HepG2 (cell line): Measurements from ENCODE around the gene TRIM3. TPM values are rescaled to one million over a fixed set of nuclear protein-coding genes. Genes with fewer than 3 reads are reported as not detected.

Experiments used
- CBX5 ChIP-seq: sonication (generic); formaldehyde crosslinking; IDR thresholded peaks from 2 replicates; pipeline ENCODE4 v1.4.0; 2020; ENCODE audit warnings: missing genetic modification reagents, borderline replicate concordance
- CCDC6 ChIP-seq: sonication (generic); formaldehyde crosslinking; IDR thresholded peaks from 2 replicates; pipeline ENCODE4 v1.8.1; 2022; ENCODE audit warnings: mild to moderate bottlenecking, missing genetic modification reagents, moderate library complexity
- MED8 ChIP-seq: sonication (generic); formaldehyde crosslinking; IDR thresholded peaks from 2 replicates; pipeline ENCODE4 v1.8.1; 2023; ENCODE audit warnings: mild to moderate bottlenecking, missing genetic modification reagents; ENCODE audit not compliant: insufficient replicate concordance
- MTA3 ChIP-seq: sonication (generic); formaldehyde crosslinking; IDR thresholded peaks from 2 replicates; pipeline ENCODE4 v1.4.0; 2020; ENCODE audit warnings: missing genetic modification reagents
- NFATC3 ChIP-seq: sonication (generic); formaldehyde crosslinking; IDR thresholded peaks from 2 replicates; pipeline ENCODE4 v1.5.1; 2020; ENCODE audit warnings: mild to moderate bottlenecking, missing genetic modification reagents
- RFX5 ChIP-seq: IDR thresholded peaks from 2 replicates; pipeline ENCODE4 v1.6.1; 2011; ENCODE audit warnings: low read depth, low read length, improper control_type of control experiment
- ZBTB3 ChIP-seq: sonication (generic); formaldehyde crosslinking; IDR thresholded peaks from 2 replicates; pipeline ENCODE4 v1.4.0; 2020; ENCODE audit warnings: low read depth, mild to moderate bottlenecking, moderate library complexity, missing genetic modification reagents, borderline replicate concordance
- ZNF484 ChIP-seq: sonication (generic); formaldehyde crosslinking; IDR thresholded peaks from 2 replicates; pipeline ENCODE4 v1.5.1; 2020; ENCODE audit warnings: mild to moderate bottlenecking, low read depth, missing genetic modification reagents, borderline replicate concordance
- ZNF501 ChIP-seq: sonication (generic); formaldehyde crosslinking; IDR thresholded peaks from 2 replicates; pipeline ENCODE4 v1.5.1; 2020; ENCODE audit warnings: mild to moderate bottlenecking, moderate library complexity, missing genetic modification reagents
- ZNF550 ChIP-seq: sonication (generic); formaldehyde crosslinking; IDR thresholded peaks from 2 replicates; pipeline ENCODE4 v1.4.0; 2020; ENCODE audit warnings: mild to moderate bottlenecking, missing genetic modification reagents, borderline replicate concordance
- ZNF557 ChIP-seq: sonication (generic); formaldehyde crosslinking; IDR thresholded peaks from 2 replicates; pipeline ENCODE4 v1.4.0; 2020; ENCODE audit warnings: missing genetic modification reagents
- polyA plus RNA-seq, 8 experiments: library from polyadenylated mRNA; depleted of rRNA in 3 of 8; stranded (reverse) in 7 of 8; unstranded in 1 of 8; fragments of >200 nt; fragmentation: Illumina TruSeq in 4 of 8; extraction: Trizol in 4 of 8; gene quantifications; 2 replicates each; pipeline versions ENCODE4 v1.2.1 to v1.2.3, GENCODE V29; 2011 to 2016; ENCODE audit warnings: low read depth in 4 of 8, missing spikeins in 1 of 8, mixed read lengths in 1 of 8; ENCODE audit not compliant: insufficient read depth in 1 of 8
- total RNA-seq, 5 experiments: library from RNA; depleted of rRNA; stranded (reverse); fragments of >200 nt; fragmentation: Illumina TruSeq; extraction: Trizol; gene quantifications; 2 replicates each; pipeline ENCODE4 v1.2.3, GENCODE V29; 2016; ENCODE audit warnings: low read depth in 1 of 5
- TF ChIP-seq, protein P1 (sequence below): sonication (generic); formaldehyde crosslinking; IDR thresholded peaks from 2 replicates; pipeline ENCODE4 v1.8.1; 2023; ENCODE audit warnings: mild to moderate bottlenecking, missing genetic modification reagents

TRIM3 gene
- total and polyA plus RNA-seq, 2 of the 13 experiments (the other 11 are each of a cell fraction or from before 2014, with no cell fraction given): 3.6 to 6.3 TPM

DNA sequence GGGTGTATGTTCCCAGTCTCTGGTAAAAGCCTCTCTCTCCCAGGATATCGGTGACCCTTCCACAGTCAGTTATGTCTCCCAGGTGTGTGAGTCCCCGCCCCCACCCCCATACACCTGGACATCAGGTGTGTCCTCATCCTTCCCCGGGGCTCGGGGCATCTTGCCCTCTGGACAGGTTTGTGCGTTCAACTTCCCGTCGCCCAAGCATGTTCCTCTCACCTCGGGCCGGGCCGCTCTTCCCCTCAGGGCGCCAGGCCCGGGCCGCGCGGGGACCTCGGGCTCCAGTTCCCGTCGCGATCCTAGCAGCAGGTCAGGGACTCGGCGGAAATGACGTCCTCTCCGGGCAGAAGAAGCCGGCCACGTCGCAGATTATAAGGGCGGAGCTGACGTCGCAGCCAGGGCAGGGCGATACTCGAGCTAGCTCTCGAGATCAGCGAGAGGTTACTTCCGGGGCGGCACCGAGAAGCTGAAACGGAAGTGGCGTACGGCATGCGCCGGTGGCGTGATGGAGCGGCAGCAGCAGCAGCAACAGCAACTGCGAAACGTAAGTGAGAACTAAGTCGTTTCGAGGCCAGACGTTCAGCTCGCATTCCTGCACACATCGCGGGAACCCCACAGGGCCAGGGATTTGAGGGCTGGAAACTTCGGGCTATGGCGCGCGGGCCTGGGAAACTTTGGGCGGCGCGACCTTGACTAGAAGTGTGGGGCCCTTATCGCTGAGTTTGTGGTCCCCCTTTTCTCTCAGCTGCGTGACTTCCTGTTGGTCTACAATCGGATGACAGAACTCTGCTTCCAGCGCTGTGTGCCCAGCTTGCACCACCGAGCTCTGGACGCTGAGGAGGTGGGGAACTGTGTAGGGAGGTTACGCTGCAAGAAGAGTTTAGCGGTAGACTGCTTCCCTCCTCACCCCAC, 7.5 kb upstream of the TRIM3 start, which contains the start of the genes ARFIP2 and TIMM10B (continued):
- no peak for TF ChIP-seq ZBTB3 (CRISPR knock-in tag)
- TF ChIP-seq CCDC6 (CRISPR knock-in tag): no peak
- peak; percentile 11; the same call in 1 of the 2 replicates for TF ChIP-seq CBX5 (CRISPR knock-in tag)
- no peak for TF ChIP-seq ZNF557
- no peak for TF ChIP-seq NFATC3 (CRISPR knock-in tag)
- no peak for TF ChIP-seq ZNF484
- TF ChIP-seq MTA3 (CRISPR knock-in tag): no peak
- TF ChIP-seq MED8 (CRISPR knock-in tag): peak; percentile 69
- TF ChIP-seq ZNF501 (CRISPR knock-in tag): peak; percentile 92
- TF ChIP-seq RFX5: 0 out of 2 replicates have a peak, but pooled peaks have one; percentile 25
- no peak for TF ChIP-seq ZNF550
- TF ChIP-seq, protein P1, sequence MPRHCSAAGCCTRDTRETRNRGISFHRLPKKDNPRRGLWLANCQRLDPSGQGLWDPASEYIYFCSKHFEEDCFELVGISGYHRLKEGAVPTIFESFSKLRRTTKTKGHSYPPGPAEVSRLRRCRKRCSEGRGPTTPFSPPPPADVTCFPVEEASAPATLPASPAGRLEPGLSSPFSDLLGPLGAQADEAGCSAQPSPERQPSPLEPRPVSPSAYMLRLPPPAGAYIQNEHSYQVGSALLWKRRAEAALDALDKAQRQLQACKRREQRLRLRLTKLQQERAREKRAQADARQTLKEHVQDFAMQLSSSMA (CRISPR knock-in tag): 0 out of 2 replicates have a peak, but pooled peaks have one; percentile 55
